HG02759 (cell line): ENCODE results near the gene SP100.
A peak's percentile ranks its signal among the peaks of the same experiment; 100 is the strongest.
"Not testable (repeated sequence)": the region's sequence is repeated elsewhere in the genome, so short reads cannot be mapped to it uniquely, and the experiment has no call there.

Source experiments
- ATAC-seq: cut with Tn5 transposase; IDR thresholded peaks from one replicate; pipeline ENCODE4 v1.9.1; 2021; ENCODE audit warnings: mild to moderate bottlenecking, moderate library complexity; ENCODE audit not compliant: unreplicated experiment

The SP100 gene

GRCh38 chr2:230416061-230416721 lies at the start of gene SP100:
SP100 (plus strand) TSS chr2:230416201; CDS start chr2:230416297, 96 bp downstream.
- ATAC-seq = peak; percentile 83

GRCh38 chr2:230382108-230382507 lies 33.9 kb upstream of the SP100 start:
- ATAC-seq = no peak

- no peak for ATAC-seq
Observed at GRCh38 chr2:230383453-230383852, 32.5 kb upstream of the SP100 start.

- ATAC-seq = no peak
Observed at GRCh38 chr2:230384986-230385385, 31.0 kb upstream of the SP100 start.

GRCh38 chr2:230394301-230394700 lies 21.7 kb upstream of the SP100 start:
- no peak for ATAC-seq

GRCh38 chr2:230398698-230399097 lies 17.3 kb upstream of the SP100 start:
- ATAC-seq = not testable (repeated sequence)

GRCh38 chr2:230400041-230400440 lies 16.0 kb upstream of the SP100 start:
- ATAC-seq = no peak

GRCh38 chr2:230400454-230400853 lies 15.5 kb upstream of the SP100 start:
- ATAC-seq = no peak

- ATAC-seq = not testable (repeated sequence)
Observed at GRCh38 chr2:230401026-230401425, 15.0 kb upstream of the SP100 start.

- no peak for ATAC-seq
Observed at GRCh38 chr2:230403746-230404145, 12.3 kb upstream of the SP100 start.

- ATAC-seq = no peak
Observed at GRCh38 chr2:230405824-230406223, 10.2 kb upstream of the SP100 start.

- ATAC-seq = no peak
Observed at GRCh38 chr2:230408244-230408842, 7.7 kb upstream of the SP100 start.

- ATAC-seq = not testable (repeated sequence)
Observed at GRCh38 chr2:230409316-230409715, 6.7 kb upstream of the SP100 start.

GRCh38 chr2:230410263-230410662 lies 5.7 kb upstream of the SP100 start:
- no peak for ATAC-seq

GRCh38 chr2:230410861-230411569 lies 5.0 kb upstream of the SP100 start:
- no peak for ATAC-seq

GRCh38 chr2:230411570-230412370 lies 4.2 kb upstream of the SP100 start:
- ATAC-seq = peak; percentile 55

- ATAC-seq = no peak
Observed at GRCh38 chr2:230412371-230412711, 3.7 kb upstream of the SP100 start.

GRCh38 chr2:230412846-230413245 lies 3.2 kb upstream of the SP100 start:
- no peak for ATAC-seq

GRCh38 chr2:230413479-230413878 lies 2.5 kb upstream of the SP100 start:
- no peak for ATAC-seq

- no peak for ATAC-seq
Observed at GRCh38 chr2:230414302-230414701, 1.7 kb upstream of the SP100 start.

GRCh38 chr2:230417436-230417835 lies 1.4 kb downstream of the SP100 start:
- ATAC-seq = no peak
